Pancreas (tissue), 10 donors: ENCODE data around the gene LMAN1L. TPM values are rescaled to one million over a fixed set of nuclear protein-coding genes. Genes with fewer than 3 reads are reported as not detected.
A peak's percentile ranks its signal among the peaks of the same experiment; 100 is the strongest.

ENCODE experiments used
- ATAC-seq, 4 donors: fragments of 200-7000 bp; cut with Tn5 transposase; one replicate each; pipeline versions ENCODE4 v1.8.0 to v1.9.1; 2020; ENCODE audit warnings: mild to moderate bottlenecking in 4 of 4, moderate library complexity in 4 of 4
- DNase-seq, 6 donors: peaks; one replicate each; pipeline ENCODE4 v3.0.0-alpha.2; 2020
- FAIRE-seq: peaks from 2 replicates; lab custom pipeline; 2012; peaks lifted over from hg19 to GRCh38; lab: Jason Lieb, UNC
- H3K27ac ChIP-seq, 4 donors: fragments of 200-600 bp; sonication (generic); 1 replicate in 3 of 4; 2 replicates in 1 of 4; pipeline versions ENCODE4 v1.5.0 to v1.8.0; 2020
- H3K27me3 ChIP-seq, 4 donors: fragments of 200-600 bp; one replicate each; pipeline ENCODE4 v1.8.0; 2021
- H3K36me3 ChIP-seq, 3 donors: fragments of 200-600 bp; sonication (generic) in 1 of 3; one replicate each; pipeline versions ENCODE4 v1.5.0 to v1.8.0; 2020 to 2021
- H3K4me1 ChIP-seq, 3 donors: fragments of 200-600 bp; one replicate each; pipeline ENCODE4 v1.8.0; 2021
- H3K4me3 ChIP-seq, 4 donors: fragments of 200-600 bp; sonication (generic) in 2 of 4; one replicate each; pipeline versions ENCODE4 v1.5.0 to v1.8.0; 2020 to 2021
- H3K9me3 ChIP-seq, 4 donors: fragments of 200-600 bp; one replicate each; pipeline ENCODE4 v1.8.0; 2021
- CTCF ChIP-seq, 4 donors: fragments of 200-600 bp; sonication (generic) in 3 of 4; IDR thresholded peaks; one replicate each; pipeline versions ENCODE4 v1.5.0 to v1.8.0; 2021; ENCODE audit warnings: antibody characterized with exemption in 4 of 4
- WGBS, 2 donors: extraction: QIAGEN DNeasy Blood & Tissue Kit; methylation state at CpG; one replicate each; pipeline ENCODE4 v1.1.7; 2013; 5-methylcytosine and 5-hydroxymethylcytosine counted together
- intact Hi-C, 3 donors: fragments of 100-400 bp; cut with DNase I; formaldehyde crosslinking; loops; one replicate each; pipeline versions ENCODE4 v1.11.1 to v1.14.2; 2022
- polyA plus RNA-seq, 2 donors: library from polyadenylated mRNA; stranded (reverse); fragments of 200-250 nt; gene quantifications; one replicate each; pipeline ENCODE4 v1.2.3, GENCODE V29; 2013
- total RNA-seq, 6 donors: library from RNA; stranded (reverse); fragmentation: NEBNext Ultra II Directional in 4 of 6; extraction: Animal tissue kit (Norgen Biotek cat#: 25700) in 4 of 6; gene quantifications; one replicate each; pipeline versions ENCODE4 v1.2.1 to v1.2.4, GENCODE V29; 2021 to 2023
- donor health status: healthy with polysubstance abuse.
- donor health status: DM: no; HTN: no; CAD: no; lungs with moderate emphysema.
- donor health status: DM: no; HTN: no; CAD: no.
- donor health status: control.
- donor health status: control.
- donor health status: Bipolar disorder and iron deficiency.
- donor health status: DM: yes; HTN: yes; CAD: no.
- donor health status: DM: no; HTN: no; CAD: no.
- donor health status: DM: no; HTN: no; CAD: no.
- donor health status: DM: yes; HTN: yes; CAD: no.

LMAN1L gene
- total and polyA plus RNA-seq, 8 donors: 0.14 TPM; not detected in 7

GRCh38 chr15:74773731-74774252 is 38.8 kb upstream of the LMAN1L start:
- WGBS, 2 donors: 64 to 72% methylated on average over 5 of the region's 5 CpGs
- DNase-seq (no peak), FAIRE-seq (no peak)

GRCh38 chr15:74775132-74775562 is 37.5 kb upstream of the LMAN1L start:
- Histone ChIP-seq H3K27ac (no peak overlapping the region), H3K9me3 (no peaks in the 10 kb centered on the region), H3K4me3 (no peak overlapping the region), H3K4me1 (peaks cover 0 to 5% (median 0%) of the 10 kb centered on the region in 3 donors), H3K36me3 (no peaks in the 10 kb centered on the region), H3K27me3 (no peaks in the 10 kb centered on the region)
- no peak for ATAC-seq
- FAIRE-seq: no peak
- no peak for TF ChIP-seq CTCF (IDR thresholded peaks at IDR 0.05)
- WGBS, 2 donors: 74 to 81% methylated on average over 5 of the region's 5 CpGs
- intact Hi-C loops: loop anchor here in 1 of 3 donors (10.0 kb wide), 1 partner anchor 170 kb away; no protein-coding TSS in a partner anchor
- DNase-seq: no peak

More at GRCh38 chr15:74773731-74774252, 38.8 kb upstream of the LMAN1L start:
- Histone ChIP-seq H3K27ac (no peak overlapping the region), H3K27me3 (no peaks in the 10 kb centered on the region), H3K9me3 (no peaks in the 10 kb centered on the region), H3K36me3 (no peaks in the 10 kb centered on the region), H3K4me1 (no peaks in the 10 kb centered on the region), H3K4me3 (no peak overlapping the region)
- intact Hi-C loops: loop anchor here (5.0 to 10.0 kb wide), 2 partner anchors 171 to 179 kb away; no protein-coding TSS in a partner anchor
- ATAC-seq: no peak
- TF ChIP-seq CTCF (IDR thresholded peaks at IDR 0.05): no peak

- no peak for DNase-seq
- H3K4me1 ChIP-seq: peaks cover 0 to 6% (median 0%) of the 10 kb centered on the region in 3 donors
- no peaks in the 10 kb centered on the region for H3K9me3 ChIP-seq
- H3K27me3 ChIP-seq: no peaks in the 10 kb centered on the region
- no peaks in the 10 kb centered on the region for H3K36me3 ChIP-seq
- ATAC-seq: no peak
- intact Hi-C loops: loop anchor here in 1 of 3 donors (10.0 kb wide), 1 partner anchor 169 kb away; no protein-coding TSS in a partner anchor
- 80 to 90% methylated on average over 4 of the region's 4 CpGs for WGBS, 2 donors
- no peak overlapping the region for H3K4me3 ChIP-seq
- no peak overlapping the region for H3K27ac ChIP-seq
- FAIRE-seq: no peak
- no peak for TF ChIP-seq CTCF (IDR thresholded peaks at IDR 0.05)
Measured at GRCh38 chr15:74775894-74776293, 36.7 kb upstream of the LMAN1L start.

GRCh38 chr15:74776821-74777768 is 35.5 kb upstream of the LMAN1L start:
- WGBS, 2 donors: 72 to 78% methylated on average over 13 of the region's 13 CpGs
- TF ChIP-seq CTCF (IDR thresholded peaks at IDR 0.05): no peak
- H3K4me3 ChIP-seq: no peak overlapping the region
- H3K36me3 ChIP-seq: no peaks in the 10 kb centered on the region
- ATAC-seq (peak in 2 of 4 donors; percentile 5 to 29), FAIRE-seq (no peak), DNase-seq (no peak)
- H3K27me3 ChIP-seq: no peaks in the 10 kb centered on the region
- intact Hi-C loops: loop anchor here in 1 of 3 donors (10.0 kb wide), 1 partner anchor 168 kb away; no protein-coding TSS in a partner anchor
- H3K27ac ChIP-seq: peak overlapping the region in 1 of 4 donors; percentile 36
- no peaks in the 10 kb centered on the region for H3K9me3 ChIP-seq
- H3K4me1 ChIP-seq: peaks cover 0 to 10% (median 3%) of the 10 kb centered on the region in 3 donors
